K562 (cell line): ENCODE measurements around the gene SMARCA4. TPM values are rescaled to one million over a fixed set of nuclear protein-coding genes. Genes with fewer than 3 reads are reported as not detected.

ENCODE experiments used
- ADNP ChIP-seq: fragments of 200-800 bp; sonication (Bioruptor generic); IDR thresholded peaks from 2 replicates; pipeline ENCODE4 v1.6.1; 2016; ENCODE audit warnings: missing genetic modification characterization, missing compliant biosample characterization
- CBX8 ChIP-seq: fragments of 200-600 bp; sonication (generic); IDR thresholded peaks from 2 replicates; pipeline ENCODE4 v1.6.1; 2012; ENCODE audit warnings: borderline replicate concordance, mixed run types, low read depth, mild to moderate bottlenecking, moderate library complexity, mixed read lengths, low read length, control low read depth, inconsistent platforms; ENCODE audit not compliant: poor library complexity, severe bottlenecking; ENCODE audit errors: extremely low read depth
- CEBPB ChIP-seq: fragments of 450-650 bp; IDR thresholded peaks from 2 replicates; pipeline ENCODE4 v1.6.1; 2016; ENCODE audit warnings: missing genetic modification characterization, missing compliant biosample characterization
- ETS2 ChIP-seq: IDR thresholded peaks from 2 replicates; pipeline ENCODE4 v1.6.1; 2016; ENCODE audit warnings: borderline replicate concordance, missing genetic modification characterization, mild to moderate bottlenecking, moderate library complexity, missing compliant biosample characterization; ENCODE audit not compliant: poor library complexity, severe bottlenecking
- HSF4 ChIP-seq: fragments of 250-450 bp; sonication (Bioruptor Pico); IDR thresholded peaks from 2 replicates; pipeline ENCODE4 v2.1.2; 2022; ENCODE audit warnings: mild to moderate bottlenecking, moderate library complexity, borderline replicate concordance
- MAFG ChIP-seq: fragments of 450-650 bp; conservative IDR thresholded peaks from 2 replicates; pipeline ENCODE4 v1.6.1; 2016; ENCODE audit warnings: missing genetic modification characterization, missing compliant biosample characterization
- MAFK ChIP-seq: IDR thresholded peaks from 2 replicates; pipeline ENCODE4 v1.6.1; 2011; ENCODE audit warnings: low read length, improper control_type of control experiment
- SNIP1 ChIP-seq: fragments of 450-650 bp; IDR thresholded peaks from 2 replicates; pipeline ENCODE4 v1.7.1; 2017; ENCODE audit warnings: low read depth, mild to moderate bottlenecking
- XRCC5 ChIP-seq: fragments of 200-400 bp; formaldehyde crosslinking; IDR thresholded peaks from 2 replicates; pipeline ENCODE4 v1.6.1; 2017; ENCODE audit warnings: low read depth, mild to moderate bottlenecking, low read length
- ZNF146 ChIP-seq: IDR thresholded peaks from one replicate; pipeline ENCODE4 v1.6.1; 2018; ENCODE audit warnings: missing compliant biosample characterization; ENCODE audit not compliant: unreplicated experiment
- ZNF175 ChIP-seq: fragments of 200-800 bp; sonication (Bioruptor generic); IDR thresholded peaks from 2 replicates; pipeline ENCODE4 v1.6.1; 2016; ENCODE audit warnings: low read depth, mild to moderate bottlenecking, missing genetic modification characterization, missing compliant biosample characterization
- ZNF239 ChIP-seq: fragments of 250-450 bp; sonication (Bioruptor Pico); IDR thresholded peaks from 2 replicates; pipeline ENCODE4 v1.4.0; 2020; ENCODE audit warnings: mild to moderate bottlenecking
- ZNF282 ChIP-seq: sonication (generic); formaldehyde crosslinking; IDR thresholded peaks from 2 replicates; pipeline ENCODE4 v1.8.1; 2023; ENCODE audit warnings: missing genetic modification reagents
- ZNF311 ChIP-seq: fragments of 250-450 bp; sonication (Bioruptor Pico); IDR thresholded peaks from 2 replicates; pipeline ENCODE4 v1.4.0; 2020; ENCODE audit warnings: mild to moderate bottlenecking, moderate library complexity
- ZNF347 ChIP-seq: fragments of 450-650 bp; formaldehyde crosslinking; IDR thresholded peaks from 2 replicates; pipeline ENCODE4 v1.4.0; 2020; ENCODE audit warnings: low read depth, mild to moderate bottlenecking, moderate library complexity
- polyA plus RNA-seq, 8 experiments: library from polyadenylated mRNA; depleted of rRNA in 4 of 8; stranded (reverse) in 5 of 8; unstranded in 3 of 8; fragments of >200 nt; fragmentation: Nextera tagmentation in 2 of 8; fragmentation: Illumina TruSeq in 1 of 8; extraction: Ambion mirVana in 2 of 8; extraction: Trizol in 1 of 8; gene quantifications; 2 replicates each; pipeline versions ENCODE4 v1.2.1 to v1.2.3, GENCODE V29; 2011 to 2014; ENCODE audit warnings: inconsistent platforms in 1 of 8, missing spikeins in 1 of 8
- total RNA-seq, 7 experiments: library from RNA; depleted of rRNA in 6 of 7; stranded (reverse); fragments of >200 nt in 6 of 7; fragmentation: Illumina TruSeq in 2 of 7; extraction: Trizol in 2 of 7; gene quantifications; 2 replicates each; pipeline versions ENCODE4 v1.2.1 to v1.2.3, GENCODE V29; 2011 to 2021; ENCODE audit warnings: low replicate concordance in 1 of 7
- TF ChIP-seq, protein P1 (sequence below), 2 experiments: fragments of 450-650 bp in 1 of 2; sonication (generic) in 1 of 2; formaldehyde crosslinking in 1 of 2; IDR thresholded peaks; 2 replicates each; pipeline versions ENCODE4 v1.7.1 to v1.9.0; 2016 to 2022; ENCODE audit warnings: inconsistent platforms in 1 of 2, mild to moderate bottlenecking in 1 of 2, missing genetic modification reagents in 1 of 2

The SMARCA4 gene
- total and polyA plus RNA-seq, 9 of the 15 experiments (the other 6 are each of a cell fraction or from before 2014, with no cell fraction given) = 19.3 to 207 (median 52.1) TPM

DNA sequence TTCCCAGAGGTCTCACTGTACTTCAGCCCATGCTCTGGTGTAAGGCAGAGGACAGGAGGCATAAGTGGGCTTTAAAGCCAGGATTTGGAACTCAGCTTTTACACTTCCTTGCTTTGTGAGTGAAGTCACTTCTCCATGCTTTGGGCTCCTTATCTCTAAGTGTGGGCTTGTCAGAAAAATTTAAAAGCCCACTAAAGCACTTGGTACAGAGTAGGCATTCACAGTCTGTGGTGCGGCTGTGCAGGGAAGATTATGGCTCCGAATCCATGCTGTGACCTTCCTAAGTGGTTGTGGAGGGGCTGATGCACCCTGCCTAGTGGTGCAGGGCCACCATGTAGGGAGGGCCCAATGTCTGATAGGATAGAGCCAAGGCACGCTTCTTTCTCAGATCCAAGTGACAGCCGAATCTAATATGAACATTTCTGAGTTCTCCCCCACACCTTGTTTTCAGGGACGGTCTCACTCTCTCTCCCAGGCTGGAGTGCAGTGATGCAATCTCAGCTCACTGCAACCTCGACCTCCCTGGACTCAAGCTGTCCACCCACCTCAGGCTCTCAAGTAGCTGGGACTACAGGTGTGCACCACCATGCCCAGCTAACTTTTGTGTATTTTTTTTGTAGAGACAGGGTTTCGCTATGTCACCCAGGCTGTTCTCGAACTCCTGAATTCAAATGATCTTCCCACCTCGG, 25.3 kb upstream of the SMARCA4 start (continued):
- TF ChIP-seq ZNF311 (CRISPR knock-in tag) (no peak), MAFK (no peak), ADNP (tag) (no peak), ZNF282 (CRISPR knock-in tag) (no peak), ZNF239 (no peak), ZNF146 (CRISPR knock-in tag) (no peak), SNIP1 (no peak), ZNF175 (CRISPR knock-in tag) (no peak), XRCC5 (no peak), HSF4 (CRISPR knock-in tag) (no peak), ETS2 (tag) (no peak), MAFG (tag) (no peak), CEBPB (tag) (peak; percentile 78), CBX8 (no peak), ZNF347 (CRISPR knock-in tag) (no peak)
- TF ChIP-seq, protein P1, sequence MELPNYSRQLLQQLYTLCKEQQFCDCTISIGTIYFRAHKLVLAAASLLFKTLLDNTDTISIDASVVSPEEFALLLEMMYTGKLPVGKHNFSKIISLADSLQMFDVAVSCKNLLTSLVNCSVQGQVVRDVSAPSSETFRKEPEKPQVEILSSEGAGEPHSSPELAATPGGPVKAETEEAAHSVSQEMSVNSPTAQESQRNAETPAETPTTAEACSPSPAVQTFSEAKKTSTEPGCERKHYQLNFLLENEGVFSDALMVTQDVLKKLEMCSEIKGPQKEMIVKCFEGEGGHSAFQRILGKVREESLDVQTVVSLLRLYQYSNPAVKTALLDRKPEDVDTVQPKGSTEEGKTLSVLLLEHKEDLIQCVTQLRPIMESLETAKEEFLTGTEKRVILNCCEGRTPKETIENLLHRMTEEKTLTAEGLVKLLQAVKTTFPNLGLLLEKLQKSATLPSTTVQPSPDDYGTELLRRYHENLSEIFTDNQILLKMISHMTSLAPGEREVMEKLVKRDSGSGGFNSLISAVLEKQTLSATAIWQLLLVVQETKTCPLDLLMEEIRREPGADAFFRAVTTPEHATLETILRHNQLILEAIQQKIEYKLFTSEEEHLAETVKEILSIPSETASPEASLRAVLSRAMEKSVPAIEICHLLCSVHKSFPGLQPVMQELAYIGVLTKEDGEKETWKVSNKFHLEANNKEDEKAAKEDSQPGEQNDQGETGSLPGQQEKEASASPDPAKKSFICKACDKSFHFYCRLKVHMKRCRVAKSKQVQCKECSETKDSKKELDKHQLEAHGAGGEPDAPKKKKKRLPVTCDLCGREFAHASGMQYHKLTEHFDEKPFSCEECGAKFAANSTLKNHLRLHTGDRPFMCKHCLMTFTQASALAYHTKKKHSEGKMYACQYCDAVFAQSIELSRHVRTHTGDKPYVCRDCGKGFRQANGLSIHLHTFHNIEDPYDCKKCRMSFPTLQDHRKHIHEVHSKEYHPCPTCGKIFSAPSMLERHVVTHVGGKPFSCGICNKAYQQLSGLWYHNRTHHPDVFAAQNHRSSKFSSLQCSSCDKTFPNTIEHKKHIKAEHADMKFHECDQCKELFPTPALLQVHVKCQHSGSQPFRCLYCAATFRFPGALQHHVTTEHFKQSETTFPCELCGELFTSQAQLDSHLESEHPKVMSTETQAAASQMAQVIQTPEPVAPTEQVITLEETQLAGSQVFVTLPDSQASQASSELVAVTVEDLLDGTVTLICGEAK (IDR thresholded peaks at IDR 0.05) = no peak
- TF ChIP-seq, protein P1 (CRISPR knock-in tag; IDR thresholded peaks at IDR 0.05) = no peak
